ENCODE results near the gene RIMBP2.

DNA sequence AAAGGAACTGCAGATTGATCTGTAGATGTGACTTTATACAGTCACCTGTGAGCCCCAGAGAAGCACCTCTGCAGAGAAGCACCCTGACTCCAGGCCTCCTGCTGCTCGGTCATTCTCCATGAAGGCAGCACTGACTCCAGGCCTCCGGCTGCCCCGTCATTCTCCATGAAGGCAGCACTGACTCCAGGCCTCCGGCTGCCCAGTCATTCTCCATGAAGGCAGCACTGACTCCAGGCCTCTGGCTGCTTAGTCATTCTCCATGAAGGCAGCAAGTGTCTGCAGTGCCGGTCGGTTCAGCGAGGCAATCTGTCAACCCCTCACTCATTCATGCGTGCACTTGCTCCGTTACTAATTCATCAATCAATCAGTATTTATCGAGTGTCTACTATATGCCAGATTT is 218.1 kb downstream of the RIMBP2 start:
- no peak for TF ChIP-seq POLR2AphosphoS5 (IDR thresholded peaks at IDR 0.05; ENCODE audit: low read depth, low read length)
- TF ChIP-seq SIN3A (IDR thresholded peaks at IDR 0.05; ENCODE audit: borderline replicate concordance, insufficient read depth, low read length) = no peak
- no peak for TF ChIP-seq REST (IDR thresholded peaks at IDR 0.05; ENCODE audit: insufficient read depth in 1 of 2, low read depth in 2 of 2, low read length in 2 of 2)

All from PFSK-1 (cell line).